NCI-H2227 treated with DMSO at 0.1 percent for 48 hours (cell line): ENCODE data around the gene RUFY2.

Experiments
- DNase-seq: peaks from one replicate; lab custom pipeline; 2025; lab: John Stamatoyannopoulos, UW

The RUFY2 gene

GRCh38 chr10:68364101-68364886, 42.8 kb downstream of the RUFY2 start:
- DNase-seq: no peak

- no peak for DNase-seq
Observed at GRCh38 chr10:68362590-68362989, 44.5 kb downstream of the RUFY2 start.

- no peak for DNase-seq
Observed at GRCh38 chr10:68359189-68359588, 47.9 kb downstream of the RUFY2 start.

- no peak for DNase-seq
Observed at GRCh38 chr10:68353537-68353936, 53.5 kb downstream of the RUFY2 start.

- no peak for DNase-seq
Observed at GRCh38 chr10:68348265-68348741, 58.8 kb downstream of the RUFY2 start.

GRCh38 chr10:68346774-68347173, 60.3 kb downstream of the RUFY2 start:
- DNase-seq: no peak

- no peak for DNase-seq
Observed at GRCh38 chr10:68345621-68346020, 61.5 kb downstream of the RUFY2 start.

- DNase-seq: no peak
Observed at GRCh38 chr10:68342909-68343516, 64.1 kb downstream of the RUFY2 start.

GRCh38 chr10:68340358-68341080, 66.6 kb downstream of the RUFY2 start:
- no peak for DNase-seq

GRCh38 chr10:68336754-68337351, 70.2 kb downstream of the RUFY2 start:
- no peak for DNase-seq

GRCh38 chr10:68334672-68335467, 72.2 kb downstream of the RUFY2 start:
- no peak for DNase-seq

GRCh38 chr10:68333440-68334431, 73.3 kb downstream of the RUFY2 start:
- DNase-seq: no peak

GRCh38 chr10:68333058-68333395, 74.0 kb downstream of the RUFY2 start:
- DNase-seq: no peak

GRCh38 chr10:68332259-68333057, 74.6 kb downstream of the RUFY2 start, which contains the start of gene PBLD:
TSS of gene PBLD (minus strand) at chr10:68332928. CDS start at chr10:68306844, 26,084 bp downstream.
- peak; percentile 64 for DNase-seq

GRCh38 chr10:68331455-68332258, 75.4 kb downstream of the RUFY2 start, which contains the start of gene HNRNPH3:
TSS of gene HNRNPH3 (plus strand) at chr10:68332064. CDS start at chr10:68337222, 5,158 bp downstream.
- peak; percentile 94 for DNase-seq

GRCh38 chr10:68330852-68331454, 76.1 kb downstream of the RUFY2 start:
- no peak for DNase-seq

GRCh38 chr10:68329506-68329861, 77.6 kb downstream of the RUFY2 start:
- DNase-seq: no peak
